Astrocyte of the spinal cord (primary cell): Measurements from ENCODE around the gene C8B.

Source experiments
- DNase-seq: peaks from one replicate; pipeline ENCODE4 v3.0.0; 2011; ENCODE audit warnings: low read depth, low spot score
- H3K4me3 ChIP-seq: 2 replicates; pipeline ENCODE4 v1.5.1; 2011; ENCODE audit warnings: low read depth, mild to moderate bottlenecking, low read length, moderate library complexity
- in situ Hi-C: cut with HindIII; loops from 2 replicates; pipeline ENCODE4 v1.10.0; 2017; ENCODE audit warnings: low sequenced_read_pairs
- TF ChIP-seq, protein P1 (sequence below): IDR thresholded peaks from 2 replicates; pipeline ENCODE4 v1.5.1; 2012; ENCODE audit warnings: low read depth, mild to moderate bottlenecking, low read length, inconsistent platforms

The C8B gene

DNA sequence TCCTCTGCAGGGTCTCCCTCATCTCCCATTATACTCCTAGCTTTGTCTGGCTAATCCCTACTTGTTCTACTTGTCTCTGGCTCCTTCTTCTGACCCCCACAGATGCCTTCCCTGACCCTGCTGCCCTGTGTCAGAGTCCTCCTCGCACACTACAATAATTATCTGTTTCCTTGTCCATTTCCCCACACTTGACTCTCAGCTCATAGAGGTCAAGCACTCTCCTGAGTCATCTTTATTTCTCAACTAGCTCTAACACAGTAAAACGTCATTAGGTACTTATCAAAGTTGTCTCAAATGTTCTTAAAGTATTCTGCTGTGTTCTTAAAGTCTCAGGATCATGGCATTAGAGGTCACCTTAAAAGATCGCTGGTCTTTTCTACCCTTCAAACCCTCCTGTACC, 64.1 kb downstream of the C8B start:
- no peak for DNase-seq
- TF ChIP-seq, protein P1, sequence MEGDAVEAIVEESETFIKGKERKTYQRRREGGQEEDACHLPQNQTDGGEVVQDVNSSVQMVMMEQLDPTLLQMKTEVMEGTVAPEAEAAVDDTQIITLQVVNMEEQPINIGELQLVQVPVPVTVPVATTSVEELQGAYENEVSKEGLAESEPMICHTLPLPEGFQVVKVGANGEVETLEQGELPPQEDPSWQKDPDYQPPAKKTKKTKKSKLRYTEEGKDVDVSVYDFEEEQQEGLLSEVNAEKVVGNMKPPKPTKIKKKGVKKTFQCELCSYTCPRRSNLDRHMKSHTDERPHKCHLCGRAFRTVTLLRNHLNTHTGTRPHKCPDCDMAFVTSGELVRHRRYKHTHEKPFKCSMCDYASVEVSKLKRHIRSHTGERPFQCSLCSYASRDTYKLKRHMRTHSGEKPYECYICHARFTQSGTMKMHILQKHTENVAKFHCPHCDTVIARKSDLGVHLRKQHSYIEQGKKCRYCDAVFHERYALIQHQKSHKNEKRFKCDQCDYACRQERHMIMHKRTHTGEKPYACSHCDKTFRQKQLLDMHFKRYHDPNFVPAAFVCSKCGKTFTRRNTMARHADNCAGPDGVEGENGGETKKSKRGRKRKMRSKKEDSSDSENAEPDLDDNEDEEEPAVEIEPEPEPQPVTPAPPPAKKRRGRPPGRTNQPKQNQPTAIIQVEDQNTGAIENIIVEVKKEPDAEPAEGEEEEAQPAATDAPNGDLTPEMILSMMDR = no peak
- no peak overlapping the region for H3K4me3 ChIP-seq
- in situ Hi-C loops = no loop called here

DNA sequence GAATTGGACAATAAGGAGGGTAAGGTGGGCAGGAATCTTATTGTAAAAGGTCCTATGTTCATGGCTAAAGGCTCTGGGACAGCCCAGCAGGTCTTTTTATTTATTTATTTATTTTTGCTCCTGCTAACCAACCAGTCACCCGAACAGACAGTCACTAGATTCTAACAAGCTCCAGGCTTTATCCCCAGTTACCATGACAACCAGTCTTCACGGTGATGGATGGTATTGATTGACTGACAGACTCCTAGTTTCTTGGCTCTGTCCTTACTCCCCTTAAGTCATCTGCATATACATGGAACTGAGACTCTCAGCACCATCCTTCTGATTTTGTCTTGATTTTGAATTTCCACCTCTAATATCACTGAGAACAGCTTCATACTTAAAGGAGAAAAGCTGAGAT, 66.9 kb downstream of the C8B start:
- TF ChIP-seq, protein P1 = no peak
- in situ Hi-C loops = no loop called here
- DNase-seq = no peak
- no peak overlapping the region for H3K4me3 ChIP-seq

DNA sequence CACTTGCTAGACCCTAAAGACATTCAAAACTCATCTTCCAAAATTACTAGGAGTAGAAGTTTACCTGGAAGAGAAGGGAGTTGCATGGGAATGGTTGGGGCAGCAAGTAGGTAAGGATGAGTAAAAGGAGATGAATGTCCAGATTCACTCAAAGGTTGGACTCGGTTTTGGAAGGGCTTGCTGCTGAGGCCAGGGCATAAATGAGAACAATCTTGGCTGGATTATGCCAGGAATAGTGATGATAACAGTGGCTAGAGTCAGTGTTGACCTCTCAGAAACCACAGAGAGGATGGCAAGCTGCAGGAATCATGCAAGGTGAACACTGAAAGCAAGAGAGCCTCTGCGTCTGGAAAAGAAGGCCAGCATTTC, 67.8 kb downstream of the C8B start:
- no peak overlapping the region for H3K4me3 ChIP-seq
- in situ Hi-C loops = no loop called here
- DNase-seq = no peak
- TF ChIP-seq, protein P1 = no peak

DNA sequence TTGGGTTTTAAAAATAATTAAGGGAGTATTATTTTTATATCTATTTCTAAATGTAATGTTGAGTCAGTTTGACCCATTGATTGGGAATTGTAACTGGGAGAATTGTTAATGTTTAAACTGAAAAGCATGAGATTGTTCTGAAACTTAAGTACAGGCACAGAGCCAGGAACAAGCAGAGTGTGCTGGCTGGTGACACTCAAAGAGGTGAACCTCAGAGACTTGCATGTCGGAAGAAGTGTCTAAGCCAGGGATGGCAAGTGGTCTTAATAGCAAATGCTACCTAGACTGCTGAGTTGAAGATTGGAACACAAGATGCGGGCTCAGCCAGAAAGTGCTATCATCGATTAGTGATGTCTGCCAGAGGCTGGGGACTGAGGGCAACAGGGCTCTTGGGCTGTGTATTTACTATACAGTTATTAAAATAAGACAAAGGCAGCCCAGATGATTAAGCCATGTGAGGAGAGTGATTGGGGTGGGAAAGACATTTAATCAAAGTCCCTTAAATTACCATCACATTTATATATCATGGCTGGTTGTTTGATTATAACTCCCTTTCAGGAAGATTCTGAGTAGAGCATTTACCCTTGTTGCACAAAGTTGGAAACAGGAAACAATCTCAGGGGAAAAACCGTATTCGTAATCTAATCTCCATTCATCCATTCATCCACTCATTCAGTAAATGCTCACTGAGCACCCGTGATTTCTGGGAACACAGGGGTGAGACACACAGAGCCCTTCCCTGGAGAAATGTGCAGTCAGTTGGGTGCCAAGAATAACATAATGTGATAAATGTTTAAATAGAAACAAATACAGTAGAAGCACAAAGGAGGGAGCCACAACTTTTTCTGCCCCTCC, 68.4 kb downstream of the C8B start:
- H3K4me3 ChIP-seq = no peak overlapping the region
- DNase-seq = no peak
- TF ChIP-seq, protein P1 = no peak
- in situ Hi-C loops = no loop called here

DNA sequence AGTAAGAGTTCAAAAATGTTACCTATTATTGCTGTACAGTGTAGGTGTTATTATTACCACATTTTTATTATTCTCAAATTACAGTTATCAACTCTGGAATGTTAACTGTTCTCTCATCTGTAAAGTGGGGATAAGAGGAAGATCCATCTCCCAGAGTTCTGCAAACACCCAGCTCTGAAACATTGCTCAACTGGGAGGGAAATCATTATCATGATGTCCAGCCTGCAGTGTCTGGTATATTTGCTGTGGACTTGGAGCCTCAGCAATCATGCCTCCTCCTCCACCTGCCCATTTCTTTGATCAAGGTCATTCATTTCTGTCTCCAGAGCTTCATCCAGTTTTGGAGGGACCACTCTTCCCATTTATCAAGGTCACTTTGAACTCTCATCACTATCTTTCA, 71.8 kb downstream of the C8B start:
- no peak overlapping the region for H3K4me3 ChIP-seq
- in situ Hi-C loops = no loop called here
- TF ChIP-seq, protein P1 = no peak
- no peak for DNase-seq

DNA sequence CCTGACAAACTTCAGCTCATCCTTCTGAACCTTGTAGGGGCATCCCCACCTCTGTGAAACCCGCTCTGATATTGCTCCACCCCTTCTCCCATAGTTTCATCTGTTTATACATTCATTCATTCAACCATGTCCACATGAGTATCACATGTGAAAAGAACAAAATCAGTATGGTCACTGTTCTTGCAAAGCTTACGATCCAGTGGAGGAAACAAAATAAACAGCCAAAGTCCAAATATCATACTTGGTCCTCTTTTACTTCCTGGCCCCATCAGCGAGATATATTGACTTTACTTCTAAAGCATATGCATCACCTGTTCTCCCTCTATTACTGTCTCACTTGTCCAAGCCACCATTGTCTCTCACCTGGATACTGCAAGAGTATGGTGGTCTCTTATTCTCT, 75.6 kb downstream of the C8B start:
- in situ Hi-C loops = no loop called here
- DNase-seq = no peak
- H3K4me3 ChIP-seq = no peak overlapping the region
- TF ChIP-seq, protein P1 = no peak
